GM19239 (cell line): ENCODE data around the gene MARCHF2.

Experiments
- DNase-seq: peaks from one replicate; pipeline ENCODE4 v3.0.0; 2011; ENCODE audit warnings: low spot score; ENCODE audit not compliant: insufficient read length
- FAIRE-seq: peaks from 2 replicates; lab custom pipeline; 2011; peaks lifted over from hg19 to GRCh38; lab: Jason Lieb, UNC

MARCHF2 gene

GRCh38 chr19:8451377-8451776 is 38.3 kb downstream of the MARCHF2 start:
- no peak for DNase-seq
- FAIRE-seq: no peak

- DNase-seq: no peak
Measured at GRCh38 chr19:8451885-8452284, 38.8 kb downstream of the MARCHF2 start.

GRCh38 chr19:8452446-8453123 is 39.5 kb downstream of the MARCHF2 start:
- DNase-seq (no peak), FAIRE-seq (no peak)

More at GRCh38 chr19:8451885-8452284, 38.8 kb downstream of the MARCHF2 start:
- FAIRE-seq: no peak

- FAIRE-seq: no peak
- DNase-seq: no peak
Measured at GRCh38 chr19:8453616-8454015, 40.5 kb downstream of the MARCHF2 start.

DNA sequence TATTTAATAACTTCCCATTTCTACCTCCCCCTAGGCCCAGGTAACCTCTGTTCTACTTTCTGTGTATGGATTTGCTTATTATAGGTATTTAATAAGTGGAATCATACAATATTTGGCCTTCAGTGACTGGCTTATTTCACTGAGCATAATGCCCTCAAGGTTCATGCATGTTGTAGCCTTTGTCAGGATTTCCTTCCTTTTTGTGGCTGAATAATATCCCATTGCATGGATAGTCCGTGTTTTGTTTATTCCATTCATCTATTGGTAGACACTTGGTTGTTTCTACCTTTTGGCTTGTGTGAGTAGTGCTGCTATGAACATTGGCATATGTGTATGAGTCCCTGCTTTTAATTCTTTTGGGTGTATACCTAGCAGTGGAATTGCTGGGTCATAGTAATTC is 41.1 kb downstream of the MARCHF2 start:
- FAIRE-seq (no peak), DNase-seq (no peak)

DNA sequence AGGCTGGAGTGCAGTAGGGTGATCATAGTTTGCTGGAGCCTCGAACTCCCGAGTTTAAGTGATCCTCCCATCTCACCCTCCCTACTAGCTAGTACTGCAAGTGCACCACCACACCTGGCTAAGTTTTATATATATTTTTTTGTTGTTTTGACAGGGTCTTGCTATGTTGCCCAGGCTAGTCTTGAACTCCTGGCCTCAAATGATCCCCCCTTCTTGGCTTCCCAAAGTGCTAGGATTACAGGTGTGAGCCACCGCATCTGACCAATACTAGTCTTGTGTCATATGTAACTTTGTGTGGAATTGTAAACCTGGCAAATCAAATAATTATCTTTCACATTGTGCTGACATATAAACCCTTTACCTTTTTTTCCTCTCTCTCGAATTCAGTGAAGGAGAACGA is 41.9 kb downstream of the MARCHF2 start:
- FAIRE-seq (no peak), DNase-seq (no peak)

GRCh38 chr19:8456064-8456463 is 43.0 kb downstream of the MARCHF2 start:
- FAIRE-seq: no peak

GRCh38 chr19:8457209-8457608 is 44.1 kb downstream of the MARCHF2 start:
- FAIRE-seq (no peak), DNase-seq (no peak)

More at GRCh38 chr19:8456064-8456463, 43.0 kb downstream of the MARCHF2 start:
- DNase-seq: no peak

DNA sequence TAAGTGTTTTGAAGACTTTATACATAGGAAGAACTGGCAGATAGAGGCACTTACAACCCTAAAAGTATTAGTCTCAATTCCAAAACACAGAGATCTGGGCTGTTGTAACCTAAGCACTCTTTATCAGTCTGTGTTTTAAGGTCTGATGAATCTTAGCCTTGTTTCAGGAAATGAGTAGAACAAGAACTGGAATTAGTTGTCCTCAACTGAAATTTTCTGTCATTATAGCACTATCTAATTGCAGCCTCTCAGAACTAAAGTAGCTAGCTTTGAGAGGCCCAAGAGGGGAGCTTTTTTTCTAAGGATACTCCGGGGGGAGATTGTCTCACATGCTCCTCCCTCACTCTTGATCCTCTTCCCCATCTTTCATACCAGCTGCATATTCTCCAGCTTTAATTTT is 44.7 kb downstream of the MARCHF2 start:
- no peak for FAIRE-seq
- no peak for DNase-seq

- FAIRE-seq: no peak
Measured at GRCh38 chr19:8458380-8458779, 45.3 kb downstream of the MARCHF2 start.

GRCh38 chr19:8459095-8459494 is 46.0 kb downstream of the MARCHF2 start:
- DNase-seq (no peak), FAIRE-seq (no peak)

More at GRCh38 chr19:8458380-8458779, 45.3 kb downstream of the MARCHF2 start:
- no peak for DNase-seq

DNA sequence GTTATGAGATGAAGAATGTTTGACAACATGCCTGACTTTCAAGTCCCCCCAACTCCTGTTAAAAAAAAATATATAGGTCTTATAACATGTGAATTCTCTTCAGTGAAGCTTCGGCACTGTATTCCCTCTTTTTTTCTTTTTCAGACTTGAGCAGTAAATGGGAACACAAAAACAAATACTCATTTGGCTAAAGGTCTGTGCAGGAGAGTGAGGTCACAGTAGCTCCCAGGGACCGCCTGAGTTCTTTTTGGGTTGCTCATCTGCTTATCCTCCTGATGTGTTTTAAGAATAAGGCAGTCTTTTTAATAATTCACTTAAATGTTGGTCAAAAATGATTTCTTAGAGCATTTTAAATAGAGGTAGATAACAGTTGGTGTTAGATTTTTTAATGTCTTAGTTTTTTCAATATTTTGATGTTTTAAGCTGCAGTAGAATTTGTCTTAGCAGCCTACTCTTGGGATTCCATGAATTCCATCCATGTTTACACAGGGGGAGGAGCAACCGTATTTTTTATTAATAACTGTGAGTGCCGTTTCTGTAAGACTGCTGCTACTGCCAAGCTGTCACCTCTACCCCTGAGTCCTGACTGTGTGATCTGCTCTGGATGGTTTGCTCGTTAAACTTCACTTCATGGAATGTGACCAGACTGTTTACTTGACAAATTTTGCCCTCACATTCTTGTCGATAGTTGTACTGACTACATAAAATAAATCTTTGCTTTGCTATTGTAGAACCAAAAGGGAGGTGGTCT is 46.6 kb downstream of the MARCHF2 start:
- FAIRE-seq (no peak), DNase-seq (no peak)

- DNase-seq (no peak), FAIRE-seq (peak; percentile 74)
Measured at GRCh38 chr19:8460516-8461298, 47.6 kb downstream of the MARCHF2 start.

DNA sequence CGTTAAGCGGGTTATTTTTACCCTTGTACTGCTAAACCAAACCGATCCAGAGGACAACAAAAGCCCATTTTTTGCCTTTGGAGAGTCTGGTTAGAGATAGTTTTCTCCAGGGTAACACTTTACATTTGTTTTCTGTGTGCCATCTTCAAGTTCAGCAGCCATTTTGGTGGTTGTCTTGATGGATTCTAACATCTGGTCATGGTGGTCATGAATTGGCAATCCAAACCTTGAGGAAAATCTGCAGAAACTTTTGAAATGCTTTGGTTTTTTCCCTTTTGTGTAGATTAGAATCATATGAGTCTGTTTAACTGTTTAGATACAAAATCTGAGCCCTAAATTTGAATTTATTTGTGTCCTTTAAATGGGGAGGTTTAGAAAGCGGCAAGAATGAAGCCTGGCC is 48.3 kb downstream of the MARCHF2 start:
- FAIRE-seq (no peak), DNase-seq (no peak)

DNA sequence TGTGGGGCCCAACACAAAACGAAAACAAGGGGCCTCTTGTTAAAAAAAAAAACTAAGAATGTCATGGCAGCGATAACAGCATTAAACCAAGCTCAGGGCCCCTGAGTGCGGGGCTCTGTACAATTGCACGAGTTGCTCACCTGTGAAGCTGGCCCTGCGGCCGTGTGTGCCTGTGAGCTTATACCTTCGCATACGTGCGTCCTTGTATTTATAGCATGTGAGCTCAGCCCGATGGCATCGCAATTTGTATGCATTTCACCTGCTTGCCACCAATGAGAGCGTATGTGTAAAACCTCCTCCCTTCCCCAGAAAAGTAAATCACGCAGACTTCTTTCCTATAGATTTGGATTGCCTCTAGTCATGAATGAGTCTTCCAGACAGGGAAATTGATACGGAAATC is 48.8 kb downstream of the MARCHF2 start:
- FAIRE-seq (no peak), DNase-seq (no peak)

DNA sequence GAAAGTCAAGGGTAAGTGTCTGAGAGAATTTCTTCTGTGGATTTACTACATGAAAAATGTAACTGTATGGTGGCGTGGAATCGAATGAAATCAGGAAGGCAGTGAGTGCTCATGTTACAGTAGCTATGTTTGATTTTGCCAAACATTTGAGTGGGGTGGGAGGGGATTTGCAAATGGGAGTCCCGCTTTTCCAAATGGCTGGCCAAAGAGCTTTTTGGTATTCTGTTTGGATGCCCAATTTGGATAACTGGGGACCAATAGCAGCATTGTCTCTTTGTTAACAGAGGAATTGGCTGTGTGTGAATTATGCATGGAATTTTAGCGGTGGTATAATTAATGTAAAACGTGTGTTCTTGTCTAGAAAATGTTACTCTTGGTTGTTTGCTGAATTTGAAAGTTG is 49.5 kb downstream of the MARCHF2 start:
- FAIRE-seq: no peak
- no peak for DNase-seq

- FAIRE-seq (no peak), DNase-seq (no peak)
Measured at GRCh38 chr19:8463365-8463764, 50.3 kb downstream of the MARCHF2 start.

GRCh38 chr19:8466018-8466417 is 52.9 kb downstream of the MARCHF2 start:
- DNase-seq: no peak
- FAIRE-seq: no peak

DNA sequence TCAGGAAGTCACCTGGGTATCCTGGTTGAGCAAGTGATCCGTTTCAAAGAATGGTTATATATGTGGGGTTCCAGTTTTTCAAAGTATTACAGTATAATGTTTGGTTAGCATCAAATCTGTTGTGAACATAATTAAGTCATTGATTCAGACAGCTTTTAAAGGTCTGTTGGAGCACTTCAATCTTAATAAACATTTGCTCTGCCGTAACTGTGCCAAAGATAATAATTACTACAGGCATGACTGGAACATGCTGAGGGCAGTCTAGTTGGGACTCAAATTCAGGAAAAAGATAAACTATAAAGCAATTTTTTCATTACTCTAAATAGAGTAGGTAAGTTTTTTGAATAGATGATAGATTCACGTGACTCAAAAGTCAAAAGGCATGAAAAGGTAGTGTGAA is 55.0 kb downstream of the MARCHF2 start:
- DNase-seq (no peak), FAIRE-seq (no peak)

- FAIRE-seq (no peak), DNase-seq (no peak)
Measured at GRCh38 chr19:8468761-8469373, 55.8 kb downstream of the MARCHF2 start.
